ENCODE measurements around the gene TENM4. TPM values are rescaled to one million over a fixed set of nuclear protein-coding genes. Genes with fewer than 3 reads are reported as not detected.

TENM4 gene
- total and polyA plus RNA-seq, 4 donors = 0.02 to 0.33 (median 0.14) TPM

DNA sequence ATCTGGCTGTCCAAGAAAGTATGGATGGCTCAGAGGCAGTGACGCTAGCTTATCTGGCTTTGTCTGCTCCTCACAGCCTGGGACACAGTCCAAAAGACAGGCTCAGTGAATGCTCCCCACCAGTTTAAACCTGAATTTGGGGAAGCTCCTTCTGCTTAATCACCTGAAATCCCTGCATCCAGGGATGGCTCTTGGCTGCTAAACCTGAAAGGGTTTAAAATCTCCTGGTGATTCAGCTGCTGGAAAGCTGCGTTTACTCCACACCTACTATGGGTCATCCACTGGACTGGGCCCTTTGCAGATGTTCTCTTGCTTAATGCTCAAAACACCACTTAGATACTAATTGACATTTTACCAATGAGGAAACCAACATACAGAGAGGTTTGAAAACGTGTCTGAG lies 564.2 kb downstream of the TENM4 start:
- DNase-seq (ENCODE audit: low spot score) = no peak
- no peaks in the 10 kb centered on the region for H3K36me3 ChIP-seq (ENCODE audit: control insufficient read depth in 4 of 4, insufficient read depth in 3 of 4, low read depth in 1 of 4, low read length in 3 of 4)
- TF ChIP-seq FOXA2 (IDR thresholded peaks at IDR 0.05) = no peak
- TF ChIP-seq CTCF (IDR thresholded peaks at IDR 0.05; ENCODE audit: low read depth, low read length, missing input control) = no peak
- no peak for TF ChIP-seq ATF3 (IDR thresholded peaks at IDR 0.05)
- no peak overlapping the region for H3K9ac ChIP-seq (ENCODE audit: low read depth in 1 of 2, low read length in 2 of 2)
- no peak overlapping the region for H3K4me3 ChIP-seq (ENCODE audit: low read depth in 1 of 3, low read length in 3 of 3)
- no peak overlapping the region for H3K27ac ChIP-seq (ENCODE audit: low read depth in 1 of 2, low read length in 2 of 2)
- no peaks in the 10 kb centered on the region for H3K4me1 ChIP-seq (ENCODE audit: control insufficient read depth in 4 of 4, insufficient read depth in 4 of 4, low read length in 3 of 4)
- H3K27me3 ChIP-seq (ENCODE audit: control insufficient read depth in 4 of 4, insufficient read depth in 4 of 4, low read length in 3 of 4) = no peaks in the 10 kb centered on the region
- 89% methylated on average over 3 of the region's 3 CpGs for WGBS
- peaks cover 0 to 4% (median 3%) of the 10 kb centered on the region in 4 donors for H3K9me3 ChIP-seq (ENCODE audit: control insufficient read depth in 4 of 4, low read length in 3 of 4)

- TF ChIP-seq YY1 (IDR thresholded peaks at IDR 0.05) (no peak), ZBTB33 (IDR thresholded peaks at IDR 0.05) (no peak), HNF4A (conservative IDR thresholded peaks at IDR 0.05) (no peak), TAF1 (conservative IDR thresholded peaks at IDR 0.05) (no peak), NR2F2 (IDR thresholded peaks at IDR 0.05) (no peak), CTCF (IDR thresholded peaks at IDR 0.05; ENCODE audit: low read depth, low read length, missing input control) (no peak), RAD21 (IDR thresholded peaks at IDR 0.05) (no peak)
- TF ChIP-seq, protein P1, sequence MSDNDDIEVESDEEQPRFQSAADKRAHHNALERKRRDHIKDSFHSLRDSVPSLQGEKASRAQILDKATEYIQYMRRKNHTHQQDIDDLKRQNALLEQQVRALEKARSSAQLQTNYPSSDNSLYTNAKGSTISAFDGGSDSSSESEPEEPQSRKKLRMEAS (IDR thresholded peaks at IDR 0.05) = no peak
- 69% methylated on average over 4 of the region's 4 CpGs for WGBS
- DNase-seq (ENCODE audit: low spot score) = no peak
- no peak overlapping the region for H3K27ac ChIP-seq (ENCODE audit: low read depth in 1 of 2, low read length in 2 of 2)
- H3K27me3 ChIP-seq (ENCODE audit: control insufficient read depth in 4 of 4, insufficient read depth in 4 of 4, low read length in 3 of 4) = no peaks in the 10 kb centered on the region
- no peaks in the 10 kb centered on the region for H3K4me1 ChIP-seq (ENCODE audit: control insufficient read depth in 4 of 4, insufficient read depth in 4 of 4, low read length in 3 of 4)
- no peak overlapping the region for H3K4me3 ChIP-seq (ENCODE audit: low read depth in 1 of 3, low read length in 3 of 3)
- H3K9me3 ChIP-seq (ENCODE audit: control insufficient read depth in 4 of 4, low read length in 3 of 4) = no peaks in the 10 kb centered on the region
- H3K9ac ChIP-seq (ENCODE audit: low read depth in 1 of 2, low read length in 2 of 2) = no peak overlapping the region
- H3K36me3 ChIP-seq (ENCODE audit: control insufficient read depth in 4 of 4, insufficient read depth in 3 of 4, low read depth in 1 of 4, low read length in 3 of 4) = no peaks in the 10 kb centered on the region
These were observed 570.2 kb downstream of the TENM4 start for GRCh38 chr11:78870655-78871054.

DNA sequence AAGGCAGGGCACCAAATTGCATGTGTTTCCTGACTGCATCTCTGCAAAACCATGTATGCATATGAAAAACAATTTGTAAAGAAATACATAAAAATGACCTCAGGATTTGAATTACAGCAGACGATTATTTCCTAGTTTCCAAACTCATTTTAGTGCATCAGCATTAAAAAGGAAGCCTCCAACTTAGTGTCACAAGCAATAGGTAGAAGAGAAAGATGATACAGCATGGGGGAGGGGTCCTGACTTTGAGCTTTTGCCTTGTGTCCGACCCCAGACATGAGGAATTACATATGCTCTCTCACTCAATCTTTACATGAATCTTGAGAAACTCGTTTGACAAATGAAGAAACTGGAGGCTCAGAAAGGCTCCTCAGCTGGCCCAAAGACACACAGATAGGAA lies 571.5 kb downstream of the TENM4 start:
- H3K4me3 ChIP-seq (ENCODE audit: low read depth in 1 of 3, low read length in 3 of 3) = no peak overlapping the region
- no peaks in the 10 kb centered on the region for H3K4me1 ChIP-seq (ENCODE audit: control insufficient read depth in 4 of 4, insufficient read depth in 4 of 4, low read length in 3 of 4)
- H3K36me3 ChIP-seq (ENCODE audit: control insufficient read depth in 4 of 4, insufficient read depth in 3 of 4, low read depth in 1 of 4, low read length in 3 of 4) = no peaks in the 10 kb centered on the region
- no peaks in the 10 kb centered on the region for H3K9me3 ChIP-seq (ENCODE audit: control insufficient read depth in 4 of 4, low read length in 3 of 4)
- H3K9ac ChIP-seq (ENCODE audit: low read depth in 1 of 2, low read length in 2 of 2) = no peak overlapping the region
- 45% methylated on average over 3 of the region's 3 CpGs for WGBS
- no peaks in the 10 kb centered on the region for H3K27me3 ChIP-seq (ENCODE audit: control insufficient read depth in 4 of 4, insufficient read depth in 4 of 4, low read length in 3 of 4)
- no peak for DNase-seq (ENCODE audit: low spot score)
- H3K27ac ChIP-seq (ENCODE audit: low read depth in 1 of 2, low read length in 2 of 2) = no peak overlapping the region
- TF ChIP-seq TAF1 (conservative IDR thresholded peaks at IDR 0.05) (no peak), RXRA (IDR thresholded peaks at IDR 0.05) (no peak), FOXA1 (IDR thresholded peaks at IDR 0.05) (no peak), REST (IDR thresholded peaks at IDR 0.05) (no peak), SP1 (IDR thresholded peaks at IDR 0.05) (no peak), YY1 (IDR thresholded peaks at IDR 0.05) (no peak), EGR1 (IDR thresholded peaks at IDR 0.05; ENCODE audit: low read depth in 2 of 2) (no peak), HNF4G (IDR thresholded peaks at IDR 0.05) (no peak), JUND (IDR thresholded peaks at IDR 0.05) (no peak)
- TF ChIP-seq, protein P1 (IDR thresholded peaks at IDR 0.05) = no peak
